C4-2B (cell line): ENCODE data around the gene PPARD.

Experiments
- H3K27ac ChIP-seq: fragments of 450-650 bp; 2 replicates; pipeline ENCODE4 v1.5.1; 2017
- ZFX ChIP-seq: fragments of 450-650 bp; IDR thresholded peaks from 2 replicates; pipeline ENCODE4 v1.6.1; 2017
- TF ChIP-seq, protein P1 (sequence below): fragments of 450-650 bp; conservative IDR thresholded peaks from 2 replicates; pipeline ENCODE4 v1.5.1; 2017; ENCODE audit warnings: mild to moderate bottlenecking

PPARD gene

DNA sequence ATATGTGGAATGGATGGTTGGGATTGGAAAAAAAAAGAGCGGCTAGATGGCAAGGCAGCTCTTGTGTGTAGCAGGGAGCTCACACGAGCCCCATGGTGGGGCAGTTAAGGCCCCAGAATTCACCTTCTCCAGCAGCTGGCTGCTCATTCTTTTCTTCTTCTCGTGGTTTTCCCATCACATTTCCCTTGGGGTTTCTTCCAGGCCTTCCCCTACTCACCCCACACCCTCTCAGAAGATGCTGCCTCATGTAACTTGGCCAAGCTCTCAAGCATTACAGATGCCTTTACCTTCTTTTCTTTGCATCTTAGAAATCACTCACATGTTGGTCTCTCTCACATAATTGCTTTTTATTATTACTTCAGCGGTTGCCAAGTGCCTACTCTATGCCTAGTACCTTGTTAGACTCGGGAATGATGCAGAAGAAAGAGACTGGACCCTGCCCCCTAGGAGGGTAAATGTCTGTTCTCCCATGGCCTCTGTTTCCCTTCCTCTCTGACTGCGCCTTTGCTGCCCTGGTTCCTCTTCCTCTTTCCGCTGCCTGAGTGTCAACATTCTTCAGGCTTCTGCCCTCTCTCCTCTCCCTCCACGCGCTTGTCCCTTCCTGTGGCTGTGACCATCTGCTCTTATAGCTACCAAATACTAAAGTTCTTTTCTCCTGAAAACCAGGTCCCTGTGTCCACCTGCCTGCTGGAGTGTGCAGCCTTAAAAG, 28.6 kb downstream of the PPARD start:
- no peak for TF ChIP-seq ZFX
- TF ChIP-seq, protein P1, sequence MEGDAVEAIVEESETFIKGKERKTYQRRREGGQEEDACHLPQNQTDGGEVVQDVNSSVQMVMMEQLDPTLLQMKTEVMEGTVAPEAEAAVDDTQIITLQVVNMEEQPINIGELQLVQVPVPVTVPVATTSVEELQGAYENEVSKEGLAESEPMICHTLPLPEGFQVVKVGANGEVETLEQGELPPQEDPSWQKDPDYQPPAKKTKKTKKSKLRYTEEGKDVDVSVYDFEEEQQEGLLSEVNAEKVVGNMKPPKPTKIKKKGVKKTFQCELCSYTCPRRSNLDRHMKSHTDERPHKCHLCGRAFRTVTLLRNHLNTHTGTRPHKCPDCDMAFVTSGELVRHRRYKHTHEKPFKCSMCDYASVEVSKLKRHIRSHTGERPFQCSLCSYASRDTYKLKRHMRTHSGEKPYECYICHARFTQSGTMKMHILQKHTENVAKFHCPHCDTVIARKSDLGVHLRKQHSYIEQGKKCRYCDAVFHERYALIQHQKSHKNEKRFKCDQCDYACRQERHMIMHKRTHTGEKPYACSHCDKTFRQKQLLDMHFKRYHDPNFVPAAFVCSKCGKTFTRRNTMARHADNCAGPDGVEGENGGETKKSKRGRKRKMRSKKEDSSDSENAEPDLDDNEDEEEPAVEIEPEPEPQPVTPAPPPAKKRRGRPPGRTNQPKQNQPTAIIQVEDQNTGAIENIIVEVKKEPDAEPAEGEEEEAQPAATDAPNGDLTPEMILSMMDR = no peak
- no peak overlapping the region for H3K27ac ChIP-seq

DNA sequence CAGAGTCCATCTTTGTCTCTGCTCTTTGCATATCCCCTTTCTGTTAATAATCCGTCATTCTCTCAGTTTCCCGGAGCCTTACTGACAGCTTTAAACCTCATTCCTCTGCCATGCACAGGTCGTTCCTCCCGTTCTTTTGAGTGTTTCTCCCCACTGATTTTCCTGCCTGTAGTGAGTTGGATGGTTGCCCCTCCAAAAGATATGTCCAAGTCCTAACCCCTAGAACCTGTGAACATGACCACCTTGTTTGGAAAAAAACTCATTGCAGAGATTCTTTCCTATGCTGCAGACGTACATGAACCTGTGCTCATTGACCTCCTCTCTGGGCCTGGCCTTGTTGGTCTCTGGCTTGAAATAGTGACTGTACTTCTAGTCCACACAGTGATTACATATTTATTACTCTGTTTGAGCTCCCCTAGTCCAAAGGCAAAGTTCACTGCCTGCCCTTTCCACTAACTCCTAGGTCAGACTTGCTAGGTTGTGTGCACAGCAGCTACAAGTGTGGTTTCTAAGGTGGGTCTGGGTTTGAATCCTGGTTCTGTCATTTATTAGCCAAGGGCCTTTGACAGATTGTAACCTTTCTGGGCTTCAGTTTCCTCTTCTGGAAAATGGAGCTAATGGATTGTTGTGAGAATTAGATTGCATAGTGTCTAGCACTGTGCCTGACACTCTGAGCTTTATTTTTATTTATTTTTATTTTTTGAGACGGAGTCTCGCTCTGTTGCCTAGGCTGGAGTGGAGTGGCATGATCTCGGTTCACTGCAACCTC, 29.3 kb downstream of the PPARD start:
- no peak for TF ChIP-seq ZFX
- TF ChIP-seq, protein P1 = no peak

DNA sequence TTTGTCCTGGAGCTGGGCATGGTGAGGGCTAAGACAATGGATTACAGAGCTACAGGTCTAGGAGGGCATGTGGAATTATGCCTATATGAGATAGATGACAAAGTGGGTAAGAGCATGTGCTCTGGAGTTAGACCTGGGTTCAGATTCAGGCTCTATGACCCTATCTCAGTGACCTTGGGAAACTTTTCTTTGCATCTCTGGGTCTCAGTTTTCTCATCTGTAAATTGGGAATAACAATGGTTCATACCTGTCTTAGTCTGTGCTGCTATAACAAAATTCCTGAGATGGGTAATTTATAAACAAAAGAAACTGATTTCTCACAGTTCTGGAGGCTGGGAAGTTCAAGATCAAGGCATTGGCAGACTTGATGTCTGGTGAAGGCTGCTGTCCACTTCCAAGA, 30.3 kb downstream of the PPARD start:
- no peak for TF ChIP-seq ZFX
- TF ChIP-seq, protein P1 = no peak
- H3K27ac ChIP-seq = no peak overlapping the region

More for the DNA sequence above, 29.3 kb downstream of the PPARD start:
- H3K27ac ChIP-seq = no peak overlapping the region

DNA sequence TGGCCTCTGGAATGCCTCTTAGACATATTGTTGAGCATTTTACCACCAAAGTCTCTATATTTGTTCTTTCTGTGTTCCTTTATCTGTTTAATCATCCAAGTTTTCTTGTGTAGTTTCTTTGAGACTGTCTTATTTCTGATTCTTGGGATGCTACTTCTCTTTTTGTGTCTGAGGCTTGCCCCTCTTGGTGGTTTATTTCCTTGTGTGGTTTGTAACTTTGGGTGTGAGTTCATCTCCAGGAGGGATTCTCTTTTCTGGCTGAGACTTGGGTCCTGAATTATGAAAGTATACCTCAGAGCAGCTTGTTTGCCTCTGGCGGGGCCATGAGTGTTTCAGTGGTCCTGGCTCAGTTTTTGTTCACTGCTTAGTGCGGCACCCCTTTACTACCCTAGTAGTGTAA, 33.9 kb downstream of the PPARD start:
- TF ChIP-seq, protein P1 = no peak
- no peak for TF ChIP-seq ZFX
- no peak overlapping the region for H3K27ac ChIP-seq

DNA sequence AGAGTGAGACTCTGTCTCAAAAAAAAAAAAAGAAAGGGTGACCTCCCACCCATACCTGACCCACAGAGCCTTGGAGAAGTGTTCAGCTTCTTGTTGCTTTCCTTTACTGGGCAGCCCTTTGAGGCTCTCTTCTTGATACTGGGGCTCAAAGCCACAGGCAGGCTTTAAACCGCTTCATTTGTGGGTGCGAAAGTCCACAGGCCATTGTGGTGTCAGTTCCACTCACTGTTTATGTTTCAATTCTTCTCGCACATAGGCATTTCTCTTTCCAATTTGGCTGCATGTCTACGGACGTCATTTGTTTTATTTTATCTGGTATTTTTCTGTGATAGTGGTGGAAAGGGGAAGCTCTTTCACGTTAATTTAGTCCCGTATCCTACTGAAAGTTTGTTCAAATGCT, 34.6 kb downstream of the PPARD start:
- H3K27ac ChIP-seq = no peak overlapping the region
- TF ChIP-seq ZFX = no peak
- TF ChIP-seq, protein P1 = no peak

DNA sequence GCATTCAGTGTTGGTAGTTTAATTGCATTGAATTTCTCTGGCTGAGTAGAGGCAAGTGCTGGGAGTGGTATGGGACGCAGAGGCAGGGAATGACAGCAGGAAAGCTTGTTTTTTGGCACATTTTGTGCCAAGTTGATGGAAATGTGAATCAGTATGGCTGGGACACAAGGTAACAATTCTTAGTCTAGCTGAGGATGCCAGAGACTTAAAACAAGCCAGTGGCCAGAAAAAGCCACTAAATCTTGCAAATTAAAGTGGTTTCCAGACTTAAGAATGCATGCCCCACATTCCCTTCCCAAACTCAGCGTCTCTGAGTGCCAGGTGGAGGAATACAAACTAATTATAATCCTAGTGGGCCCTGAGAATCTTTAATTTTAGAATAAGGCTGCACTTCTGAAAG, 35.9 kb downstream of the PPARD start:
- H3K27ac ChIP-seq = no peak overlapping the region
- TF ChIP-seq, protein P1 = no peak

DNA sequence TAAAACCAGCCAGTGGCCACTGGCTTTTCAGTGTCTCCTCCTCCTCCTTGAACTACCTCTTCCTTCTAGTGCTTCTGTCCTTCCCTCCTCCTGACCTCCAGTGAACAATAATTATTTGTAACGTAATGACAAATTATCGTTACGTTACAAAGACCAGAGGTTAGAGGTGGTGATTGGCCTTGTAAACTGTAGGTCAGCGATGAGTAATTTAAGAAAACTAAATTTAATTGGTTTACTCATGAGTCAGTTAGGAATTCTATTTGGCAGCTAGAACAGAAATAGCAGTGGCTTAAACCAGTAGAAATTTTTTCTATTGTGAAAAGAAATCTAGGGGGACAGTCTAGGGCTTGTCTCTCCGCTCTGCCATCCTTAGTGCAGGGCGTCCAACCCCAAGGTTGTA, 38.8 kb downstream of the PPARD start:
- TF ChIP-seq, protein P1 = no peak
- no peak for TF ChIP-seq ZFX
- no peak overlapping the region for H3K27ac ChIP-seq
